Ovary (tissue), 9 donors: ENCODE data around the gene TALDO1. TPM values are rescaled to one million over a fixed set of nuclear protein-coding genes. Genes with fewer than 3 reads are reported as not detected.

Experiments
- DNase-seq, 5 donors: peaks; one replicate each; pipeline ENCODE4 v3.0.0-alpha.2; 2019 to 2020
- H3K27ac ChIP-seq, 2 donors: fragments of 200-600 bp; one replicate each; pipeline versions ENCODE4 v1.5.1 to v1.8.0; 2019 to 2022
- H3K27me3 ChIP-seq: fragments of 200-600 bp; one replicate; pipeline ENCODE4 v1.8.0; 2022
- H3K36me3 ChIP-seq: fragments of 200-600 bp; sonication (generic); one replicate; pipeline ENCODE4 v1.5.1; 2019
- H3K4me1 ChIP-seq: one replicate; pipeline ENCODE4 v1.8.1; 2013; ENCODE audit warnings: mild to moderate bottlenecking, moderate library complexity; ENCODE audit not compliant: insufficient read depth
- H3K4me3 ChIP-seq: fragments of 200-600 bp; sonication (generic); one replicate; pipeline ENCODE4 v1.5.1; 2017
- H3K9me3 ChIP-seq, 2 donors: fragments of 200-600 bp in 1 of 2; sonication (generic) in 1 of 2; one replicate each; pipeline versions ENCODE4 v1.5.1 to v1.8.1; 2013 to 2019; ENCODE audit warnings: mild to moderate bottlenecking in 1 of 2, moderate library complexity in 1 of 2
- EP300 ChIP-seq: sonication (generic); formaldehyde crosslinking; IDR thresholded peaks from one replicate; pipeline ENCODE4 v1.6.1; 2017; ENCODE audit warnings: antibody characterized with exemption
- POLR2A ChIP-seq: fragments of 450-650 bp; IDR thresholded peaks from one replicate; pipeline ENCODE4 v1.6.1; 2017; ENCODE audit warnings: antibody characterized with exemption, mild to moderate bottlenecking, moderate library complexity
- WGBS, 3 donors: extraction: QIAGEN DNeasy Blood & Tissue Kit in 1 of 3; methylation state at CpG; one replicate each; pipeline versions ENCODE4 v1.1.5 to v1.1.7; 2013 to 2017; 5-methylcytosine and 5-hydroxymethylcytosine counted together
- intact Hi-C, 4 donors: fragments of 100-400 bp; cut with DNase I; formaldehyde crosslinking; loops; one replicate each; pipeline versions ENCODE4 v1.11.0 to v1.15.1; 2022 to 2023
- polyA plus RNA-seq, 2 donors: library from polyadenylated mRNA; stranded (reverse); fragments of 200-250 nt in 1 of 2; fragments of 350-450 nt in 1 of 2; fragmentation: Illumina TruSeq in 1 of 2; extraction: RNeasy Lipid Tissue Mini Kit (QIAGEN cat#74804) in 1 of 2; gene quantifications; one replicate each; pipeline ENCODE4 v1.2.3, GENCODE V29; 2013 to 2014
- total RNA-seq, 7 donors: library from RNA; depleted of rRNA in 2 of 7; stranded (reverse); fragments of >200 nt in 2 of 7; fragmentation: NEBNext Ultra II Directional in 3 of 7; extraction: Animal tissue kit (Norgen Biotek cat#: 25700) in 3 of 7; gene quantifications; one replicate each; pipeline versions ENCODE4 v1.1.0 to v1.2.4, GENCODE V29; 2016 to 2023
- TF ChIP-seq, protein P1 (sequence below), 3 donors: fragments of 450-650 bp in 2 of 3; fragments of 200-600 bp in 1 of 3; IDR thresholded peaks; one replicate each; pipeline versions ENCODE4 v1.5.1 to v1.8.0; 2016 to 2022; ENCODE audit warnings: antibody characterized with exemption in 3 of 3, mild to moderate bottlenecking in 1 of 3
- donor health status: DM: no; HTN: no; CAD: no; lungs with moderate emphysema.
- donor health status: DM: no; HTN: no; CAD: no.
- donor health status: Bipolar disorder and iron deficiency.
- donor health status: DM: yes; HTN: yes; CAD: no.
- donor health status: DM: no; HTN: no; CAD: no.
- donor health status: DM: yes; HTN: yes; CAD: no.

Gene TALDO1
- total and polyA plus RNA-seq, 9 donors, result 75.0 to 134 (median 110) TPM

DNA sequence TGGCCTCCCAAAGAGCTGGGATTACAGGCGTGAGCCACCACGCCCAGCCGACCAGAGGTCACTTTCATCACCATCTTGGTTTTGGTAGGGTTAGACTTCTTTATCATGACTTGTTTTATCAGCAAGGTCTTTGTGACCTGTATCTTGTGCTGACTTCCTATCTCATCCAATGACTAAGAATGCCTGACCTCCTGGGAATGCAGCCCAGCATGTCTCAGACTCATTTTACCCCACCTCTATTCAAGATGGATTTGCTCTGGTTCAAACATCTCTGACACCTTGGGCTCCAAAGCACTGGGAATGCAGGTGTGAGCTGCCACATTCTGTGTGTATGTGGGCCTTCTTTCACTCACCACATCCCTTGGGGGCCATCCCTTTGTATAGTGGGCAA is 5.1 kb upstream of the TALDO1 start:
- no peaks in the 10 kb centered on the region for H3K9me3 ChIP-seq
- TF ChIP-seq, protein P1, sequence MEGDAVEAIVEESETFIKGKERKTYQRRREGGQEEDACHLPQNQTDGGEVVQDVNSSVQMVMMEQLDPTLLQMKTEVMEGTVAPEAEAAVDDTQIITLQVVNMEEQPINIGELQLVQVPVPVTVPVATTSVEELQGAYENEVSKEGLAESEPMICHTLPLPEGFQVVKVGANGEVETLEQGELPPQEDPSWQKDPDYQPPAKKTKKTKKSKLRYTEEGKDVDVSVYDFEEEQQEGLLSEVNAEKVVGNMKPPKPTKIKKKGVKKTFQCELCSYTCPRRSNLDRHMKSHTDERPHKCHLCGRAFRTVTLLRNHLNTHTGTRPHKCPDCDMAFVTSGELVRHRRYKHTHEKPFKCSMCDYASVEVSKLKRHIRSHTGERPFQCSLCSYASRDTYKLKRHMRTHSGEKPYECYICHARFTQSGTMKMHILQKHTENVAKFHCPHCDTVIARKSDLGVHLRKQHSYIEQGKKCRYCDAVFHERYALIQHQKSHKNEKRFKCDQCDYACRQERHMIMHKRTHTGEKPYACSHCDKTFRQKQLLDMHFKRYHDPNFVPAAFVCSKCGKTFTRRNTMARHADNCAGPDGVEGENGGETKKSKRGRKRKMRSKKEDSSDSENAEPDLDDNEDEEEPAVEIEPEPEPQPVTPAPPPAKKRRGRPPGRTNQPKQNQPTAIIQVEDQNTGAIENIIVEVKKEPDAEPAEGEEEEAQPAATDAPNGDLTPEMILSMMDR (IDR thresholded peaks at IDR 0.05), result no peak
- TF ChIP-seq POLR2A, result no peak
- TF ChIP-seq EP300, result no peak
- intact Hi-C loops, result no loop called here
- peaks cover 7% of the 10 kb centered on the region for H3K4me1 ChIP-seq
- H3K4me3 ChIP-seq, result no peak overlapping the region
- no peak overlapping the region for H3K27ac ChIP-seq
- no peaks in the 10 kb centered on the region for H3K27me3 ChIP-seq
- no peak for DNase-seq
- H3K36me3 ChIP-seq, result no peaks in the 10 kb centered on the region
- 71 to 85% (median 81%) methylated on average over 3 of the region's 3 CpGs for WGBS, 3 donors

DNA sequence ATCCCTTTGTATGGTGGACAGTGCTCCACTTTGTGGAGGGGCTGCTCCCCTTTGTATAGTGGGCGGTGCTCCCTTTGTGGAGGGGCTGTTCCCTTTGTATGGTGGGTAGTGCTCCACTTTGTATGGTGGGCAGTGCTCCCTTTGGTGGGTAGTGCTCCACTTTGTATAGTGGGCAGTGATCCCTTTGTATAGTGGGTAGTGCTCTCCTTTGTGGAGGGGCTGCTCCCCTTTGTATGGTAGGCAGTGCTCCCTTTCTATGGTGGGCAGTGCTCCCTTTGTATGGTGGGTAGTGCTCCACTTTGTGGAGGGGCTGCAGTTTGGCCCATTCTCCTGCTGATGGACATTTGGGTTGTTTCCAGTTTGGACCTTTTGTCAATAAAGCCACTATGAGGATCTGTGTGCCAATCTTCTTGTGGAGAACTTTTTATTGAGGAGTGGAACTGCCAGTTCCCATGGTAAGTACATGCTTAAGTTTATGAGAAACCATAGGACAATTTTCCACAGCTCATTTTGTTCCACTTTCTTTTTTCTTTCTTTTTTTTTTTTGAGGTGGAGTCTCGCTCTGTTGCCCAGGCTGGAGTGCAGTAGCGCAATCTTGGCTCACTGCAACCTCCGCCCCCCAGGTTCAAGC is 4.6 kb upstream of the TALDO1 start:
- no peak overlapping the region for H3K27ac ChIP-seq
- no peaks in the 10 kb centered on the region for H3K9me3 ChIP-seq
- DNase-seq, result no peak
- H3K4me1 ChIP-seq, result peaks cover 7% of the 10 kb centered on the region
- TF ChIP-seq POLR2A (no peak), EP300 (no peak)
- TF ChIP-seq, protein P1 (IDR thresholded peaks at IDR 0.05), result no peak
- no peaks in the 10 kb centered on the region for H3K36me3 ChIP-seq
- no peak overlapping the region for H3K4me3 ChIP-seq
- WGBS, 3 donors, result 90 to 97% (median 92%) methylated on average over 4 of the region's 4 CpGs
- intact Hi-C loops, result no loop called here
- H3K27me3 ChIP-seq, result no peaks in the 10 kb centered on the region

- WGBS, 3 donors, result 12 to 19% (median 15%) methylated on average over 1 of the region's 1 CpG
- H3K27ac ChIP-seq, result no peak overlapping the region
- H3K4me1 ChIP-seq, result peaks cover 14% of the 10 kb centered on the region
- H3K36me3 ChIP-seq, result no peaks in the 10 kb centered on the region
- no peaks in the 10 kb centered on the region for H3K9me3 ChIP-seq
- no peak overlapping the region for H3K4me3 ChIP-seq
- no peak for DNase-seq
- no peaks in the 10 kb centered on the region for H3K27me3 ChIP-seq
- no peak for TF ChIP-seq EP300
- TF ChIP-seq POLR2A, result no peak
- TF ChIP-seq, protein P1 (IDR thresholded peaks at IDR 0.05), result no peak
- intact Hi-C loops, result no loop called here
Measured at GRCh38 chr11:745428-745827, 1.8 kb upstream of the TALDO1 start.

DNA sequence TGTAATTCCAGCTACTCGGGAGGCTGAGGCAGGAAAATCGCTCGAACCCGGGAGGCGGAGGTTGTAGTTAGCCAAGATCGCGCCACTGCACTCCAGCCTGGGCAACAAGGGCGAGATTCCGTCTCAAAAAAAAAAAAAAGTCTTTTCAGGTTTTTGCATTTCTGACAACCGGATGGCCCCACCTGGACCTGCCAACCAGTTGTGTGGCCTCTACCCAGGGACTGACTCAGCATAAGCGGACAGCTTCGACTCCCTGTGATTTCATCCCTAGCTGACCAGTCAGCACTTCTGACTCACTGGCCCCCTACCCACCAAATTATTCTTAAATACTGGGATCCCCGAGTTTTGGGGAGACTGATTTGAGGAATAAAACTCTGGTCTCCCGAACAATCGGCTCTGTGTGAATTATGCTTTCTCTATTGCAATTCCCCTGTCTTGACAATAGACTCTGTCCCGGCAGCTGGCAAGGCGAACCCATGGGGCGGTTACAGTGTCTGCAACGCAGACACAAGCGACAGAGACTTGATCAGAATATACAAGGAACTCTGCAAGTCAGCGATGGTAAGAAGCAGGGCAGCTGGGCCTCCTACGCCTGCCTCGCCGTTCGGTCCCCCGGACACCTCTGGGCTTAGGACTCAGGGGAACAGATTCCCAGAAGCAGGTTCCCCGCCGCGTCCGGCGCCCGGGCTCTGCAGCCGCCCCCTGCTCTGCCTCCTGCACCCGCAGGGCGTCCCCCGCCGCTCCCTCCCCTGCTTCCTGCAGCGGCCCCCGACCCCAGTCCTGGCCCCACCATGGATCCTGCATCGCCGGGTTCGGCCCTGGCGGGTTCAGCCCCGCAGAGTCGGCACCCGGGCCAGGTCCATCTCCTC is 741 bp upstream of the TALDO1 start:
- Histone ChIP-seq H3K27ac (peak overlapping the region in 1 of 2 donors; percentile 81), H3K4me1 (peaks cover 14% of the 10 kb centered on the region), H3K4me3 (peak overlapping the region; percentile 100), H3K27me3 (no peaks in the 10 kb centered on the region), H3K36me3 (no peaks in the 10 kb centered on the region), H3K9me3 (no peaks in the 10 kb centered on the region)
- 25 to 69% (median 26%) methylated on average over 16 to 46 of the region's 46 CpGs for WGBS, 3 donors
- peak in 1 of 5 donors; percentile 29 for DNase-seq
- intact Hi-C loops, result no loop called here
- no peak for TF ChIP-seq EP300
- TF ChIP-seq POLR2A, result no peak
- TF ChIP-seq, protein P1 (IDR thresholded peaks at IDR 0.05), result peak in 1 of 3 donors; percentile 12
